ENCODE results near the gene ZSWIM5. TPM values are rescaled to one million over a fixed set of nuclear protein-coding genes. Genes with fewer than 3 reads are reported as not detected.

The ZSWIM5 gene
- total RNA-seq, 1 experiment from 2014 or later = 7.9 TPM

- ATAC-seq (no peak), DNase-seq (ENCODE audit: low read depth, low spot score) (no peak)
- no TSS peak for BruUV-seq (replicated peaks)
- ChIA-PET CTCF (no interaction called here), POLR2A (no interaction called here)
- Histone ChIP-seq H3K27me3 (ENCODE audit: control insufficient read depth, insufficient read depth, low read length) (no peaks in the 10 kb centered on the region), H3K4me3 (ENCODE audit: low read depth in 2 of 2, low read length in 2 of 2) (no peak overlapping the region), H3K4me1 (ENCODE audit: control insufficient read depth, insufficient read depth, low read length) (no peaks in the 10 kb centered on the region), H3K27ac (ENCODE audit: low read length) (no peak overlapping the region), H3K9me3 (ENCODE audit: control insufficient read depth, insufficient read depth, low read depth, low read length) (no peaks in the 10 kb centered on the region), H3K36me3 (ENCODE audit: control insufficient read depth, insufficient read depth, low read length) (no peaks in the 10 kb centered on the region)
- TF ChIP-seq REST (IDR thresholded peaks at IDR 0.05; ENCODE audit: insufficient read depth in 1 of 2, low read depth in 2 of 2, low read length in 1 of 2) (no peak), CTCF (IDR thresholded peaks at IDR 0.05) (no peak), TCF7L2 (IDR thresholded peaks at IDR 0.05; ENCODE audit: low read depth, low read length) (no peak), POLR2AphosphoS5 (IDR thresholded peaks at IDR 0.05; ENCODE audit: low read depth, low read length) (no peak), SIN3A (IDR thresholded peaks at IDR 0.05; ENCODE audit: borderline replicate concordance, insufficient read depth, low read depth, low read length) (no peak)
- in situ Hi-C loops (cut with HindIII; ENCODE audit: low pct_unique_long_range_greater_than_20kb, low sequenced_read_pairs) (no loop called here), intact Hi-C loops (cut with micrococcal nuclease; ENCODE audit: unreplicated experiment) (no loop called here)
These were observed 116.7 kb downstream of the ZSWIM5 start for GRCh38 chr1:45089711-45090110.

GRCh38 chr1:45084562-45084961 lies 121.8 kb downstream of the ZSWIM5 start:
- intact Hi-C loops (cut with micrococcal nuclease; ENCODE audit: unreplicated experiment) (no loop called here), in situ Hi-C loops (cut with HindIII; ENCODE audit: low pct_unique_long_range_greater_than_20kb, low sequenced_read_pairs) (no loop called here)
- Histone ChIP-seq H3K27ac (ENCODE audit: low read length) (no peak overlapping the region), H3K27me3 (ENCODE audit: control insufficient read depth, insufficient read depth, low read length) (no peaks in the 10 kb centered on the region), H3K4me3 (ENCODE audit: low read depth in 2 of 2, low read length in 2 of 2) (no peak overlapping the region), H3K4me1 (ENCODE audit: control insufficient read depth, insufficient read depth, low read length) (no peaks in the 10 kb centered on the region), H3K9me3 (ENCODE audit: control insufficient read depth, insufficient read depth, low read depth, low read length) (no peaks in the 10 kb centered on the region), H3K36me3 (ENCODE audit: control insufficient read depth, insufficient read depth, low read length) (no peaks in the 10 kb centered on the region)
- no TSS peak for BruUV-seq (replicated peaks)
- ChIA-PET CTCF (no interaction called here), POLR2A (interaction anchor here (0.6 kb wide), 1 partner anchor 259 kb away, joined by 11 read pairs; no protein-coding TSS in a partner anchor)
- DNase-seq (ENCODE audit: low read depth, low spot score) (no peak), ATAC-seq (no peak)
- TF ChIP-seq REST (IDR thresholded peaks at IDR 0.05; ENCODE audit: insufficient read depth in 1 of 2, low read depth in 2 of 2, low read length in 1 of 2) = no peak
- no peak for TF ChIP-seq CTCF (IDR thresholded peaks at IDR 0.05)
- no peak for TF ChIP-seq POLR2AphosphoS5 (IDR thresholded peaks at IDR 0.05; ENCODE audit: low read depth, low read length)
- no peak for TF ChIP-seq TCF7L2 (IDR thresholded peaks at IDR 0.05; ENCODE audit: low read depth, low read length)
- TF ChIP-seq SIN3A (IDR thresholded peaks at IDR 0.05; ENCODE audit: borderline replicate concordance, insufficient read depth, low read depth, low read length) = no peak
